GM03348 (cell line): ENCODE data around the gene CCDC120.

Source experiments
- DNase-seq: peaks from one replicate; pipeline ENCODE4 v3.0.0; 2012; ENCODE audit warnings: low spot score

CCDC120 gene

GRCh38 chrX:49058794-49059193 is at the start of gene CCDC120:
CCDC120 (plus strand) TSS chrX:49058999; CDS start chrX:49062042, 3,043 bp downstream.
- DNase-seq = no peak

- DNase-seq = no peak
These were observed 39.7 kb upstream of the CCDC120 start for GRCh38 chrX:49019050-49019449.

DNA sequence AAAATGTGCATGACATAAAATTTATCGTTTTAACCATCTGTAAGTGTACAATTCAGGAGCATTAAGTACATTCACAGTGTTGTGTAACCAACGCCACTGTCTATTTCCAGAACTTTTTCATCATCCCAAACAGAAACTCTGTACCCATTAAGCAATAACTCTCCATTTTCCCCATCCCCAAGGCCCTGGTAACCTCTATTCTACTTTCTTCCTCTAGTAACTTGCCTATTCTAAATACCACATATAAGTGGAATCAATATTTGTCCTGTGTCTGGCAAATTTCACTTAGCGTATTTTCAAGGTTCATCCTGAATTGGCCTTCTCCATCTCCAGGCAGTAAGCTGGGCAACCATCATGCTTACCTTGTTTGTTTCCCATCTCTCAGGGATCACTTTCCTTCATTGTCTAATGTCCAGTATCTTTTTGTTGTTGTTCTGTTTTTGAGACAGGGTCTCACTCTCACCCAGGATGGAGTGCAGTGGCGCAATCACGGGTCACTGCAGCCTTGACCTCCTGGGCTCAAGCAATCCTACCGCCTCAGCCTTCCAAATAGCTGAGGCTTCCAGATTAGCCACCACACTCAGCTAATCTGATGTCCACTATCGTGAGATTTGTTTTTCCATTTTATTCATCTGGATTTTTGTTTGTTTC is 39.1 kb upstream of the CCDC120 start:
- no peak for DNase-seq

- no peak for DNase-seq
These were observed 28.9 kb upstream of the CCDC120 start for GRCh38 chrX:49029876-49030275.

GRCh38 chrX:49030283-49030682 is 28.5 kb upstream of the CCDC120 start:
- no peak for DNase-seq

DNA sequence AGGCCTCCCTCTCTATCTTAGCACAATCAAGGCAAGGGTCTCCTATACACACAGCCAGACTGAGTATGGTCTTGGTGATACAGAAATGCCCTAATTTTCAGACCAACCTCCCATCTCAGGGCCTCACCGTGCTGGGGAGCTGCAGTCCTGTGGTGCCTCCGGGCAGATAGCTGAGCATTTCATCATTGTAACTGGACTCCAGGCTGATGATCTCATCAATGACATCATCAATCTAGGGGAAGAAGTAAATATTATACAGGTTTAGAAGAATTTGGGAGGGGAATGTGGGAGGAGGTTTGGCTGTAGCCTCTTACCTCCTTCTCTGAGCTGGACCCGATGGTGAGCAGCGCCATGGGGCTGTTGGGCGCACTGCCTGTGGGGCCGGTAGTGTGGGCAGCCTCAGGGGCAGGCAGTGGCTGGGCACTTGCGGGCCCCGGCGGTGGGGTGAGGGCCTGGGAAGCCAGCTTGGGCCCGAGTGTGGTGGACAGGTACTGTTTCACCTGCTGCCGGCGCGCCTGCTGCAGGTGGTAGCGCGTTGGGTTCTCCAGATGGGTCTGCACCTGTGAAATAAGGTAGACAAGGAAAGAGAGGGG is 20.8 kb upstream of the CCDC120 start:
- DNase-seq = no peak

- DNase-seq = peak; percentile 79
These were observed 19.0 kb upstream of the CCDC120 start for GRCh38 chrX:49039598-49040375.

- no peak for DNase-seq
These were observed 18.3 kb upstream of the CCDC120 start for GRCh38 chrX:49040376-49040955.

DNA sequence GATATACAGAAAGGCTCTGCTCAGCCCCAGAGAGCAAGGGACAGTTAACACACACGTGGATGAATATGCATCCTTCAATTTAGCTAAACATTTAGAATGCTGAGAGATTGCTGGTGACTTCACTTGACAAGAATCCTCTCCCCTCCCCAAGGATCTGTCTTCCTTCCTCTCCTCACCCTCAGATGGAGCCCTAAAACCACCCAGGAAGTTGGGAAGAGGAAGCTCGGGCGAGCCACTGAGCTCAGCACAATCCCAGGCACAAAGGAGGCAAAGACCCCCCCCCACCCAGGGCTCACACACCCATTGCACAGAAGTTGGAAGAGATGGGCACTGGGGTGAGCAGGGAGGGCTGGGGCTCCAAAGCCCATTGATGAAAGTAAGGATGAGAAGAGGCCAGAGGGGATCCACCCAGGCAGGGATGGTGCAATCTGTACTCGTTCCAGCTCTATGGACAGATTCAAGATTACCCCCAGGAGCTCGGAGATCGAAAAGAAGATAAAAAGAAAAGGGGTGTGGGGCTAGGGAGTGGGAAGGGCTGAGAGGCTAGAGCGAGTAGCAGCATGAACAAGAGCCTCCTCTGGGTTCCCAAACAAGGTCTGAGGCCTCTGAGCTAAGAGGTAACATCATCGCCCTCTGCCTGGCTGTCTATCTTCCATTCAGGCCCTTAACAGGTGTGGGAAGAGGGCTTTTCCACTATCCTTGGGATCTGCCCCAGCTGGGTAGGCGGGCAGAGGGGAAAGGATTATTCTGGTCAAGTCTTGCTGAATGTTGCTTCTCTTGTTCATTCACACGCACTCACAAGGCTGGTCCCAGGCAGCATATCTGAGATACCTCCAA is 16.8 kb upstream of the CCDC120 start:
- DNase-seq = peak; percentile 41

DNA sequence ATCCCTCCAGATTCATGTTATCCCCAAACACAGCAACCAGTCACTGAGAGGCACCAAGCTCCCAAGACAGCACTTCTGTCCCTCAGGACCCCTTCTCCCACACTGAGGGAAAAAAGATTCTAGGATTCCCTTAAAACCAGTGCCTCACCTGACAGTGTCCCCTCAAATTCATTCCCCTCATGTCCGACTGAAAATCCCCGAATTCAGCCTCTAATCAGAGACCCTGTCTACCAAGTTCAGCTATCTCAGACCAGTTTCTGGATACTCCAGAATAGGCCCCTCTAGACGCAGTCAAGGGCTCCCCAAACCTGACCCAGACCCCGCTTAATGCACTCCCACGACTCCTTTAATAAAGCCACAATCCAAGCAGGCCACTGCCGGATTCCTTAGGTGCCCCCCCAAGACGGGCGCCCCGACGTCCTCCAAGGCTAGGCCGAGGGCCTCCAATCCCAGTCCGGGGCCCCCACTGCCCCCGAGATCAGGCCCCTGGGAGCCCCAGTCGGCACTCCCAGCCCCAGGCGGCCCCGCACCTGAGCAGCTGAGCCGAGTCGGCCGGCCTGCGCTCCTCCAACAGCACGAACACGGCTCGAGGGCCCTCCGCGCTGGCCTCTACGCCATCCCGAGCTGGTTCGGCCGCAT is 16.1 kb upstream of the CCDC120 start:
- no peak for DNase-seq

DNA sequence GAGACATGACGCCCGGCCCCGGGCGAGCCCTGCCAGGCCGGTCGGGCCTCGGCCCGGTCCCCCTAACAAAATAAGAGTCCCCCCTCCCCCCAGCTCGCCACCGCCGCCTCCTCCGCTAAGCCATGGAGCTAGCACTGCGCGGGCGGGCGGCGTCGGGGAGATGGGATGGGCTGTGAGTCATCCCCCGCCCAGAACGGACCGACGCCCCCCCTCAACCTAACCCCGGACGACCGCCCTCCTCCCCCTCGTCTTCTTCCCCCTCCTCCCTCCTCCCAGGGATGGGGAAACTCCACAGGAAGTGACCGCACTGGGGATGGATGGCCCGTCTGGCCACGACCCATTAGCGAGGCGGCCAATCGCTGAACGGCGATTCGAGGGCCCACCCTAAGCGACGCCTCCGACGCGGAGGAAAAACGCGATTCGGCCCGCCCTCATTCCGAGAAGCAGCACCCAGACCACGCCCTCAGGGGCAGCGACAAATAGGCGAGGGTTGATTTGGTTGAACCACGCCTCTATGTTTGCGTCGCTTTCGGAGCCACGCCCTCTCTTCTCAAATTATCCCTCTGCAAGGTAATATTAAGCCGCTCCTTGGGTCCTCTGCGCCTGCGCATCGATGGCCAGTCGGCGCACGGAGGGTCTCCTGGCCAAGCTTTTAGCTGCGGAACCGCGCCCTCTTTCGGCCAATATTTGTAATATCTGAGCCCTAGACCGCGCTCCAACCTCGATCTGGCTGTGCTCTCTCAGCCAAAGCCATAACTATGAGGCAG is 15.4 kb upstream of the CCDC120 start, which contains the start of gene TFE3:
TSS of gene TFE3 (minus strand) at position 138 of the 767 bp plus-strand sequence. CDS start at position 7, 131 bp downstream.
- peak; percentile 94 for DNase-seq

DNA sequence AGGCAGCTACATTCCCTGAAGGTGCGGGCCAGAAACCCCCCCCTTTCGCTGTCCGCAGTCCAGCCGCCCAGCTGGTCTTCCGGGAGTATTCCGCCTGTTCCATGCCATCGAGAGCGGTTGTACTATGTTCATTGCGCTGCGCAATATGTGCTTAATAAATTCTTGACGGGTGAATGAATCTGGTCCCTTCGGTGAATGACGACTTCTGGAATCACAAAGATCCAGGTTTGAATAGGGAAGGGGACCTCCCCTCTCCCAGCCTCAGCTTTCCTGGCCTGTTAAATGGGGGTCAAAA is 14.9 kb upstream of the CCDC120 start:
- DNase-seq = no peak

- peak; percentile 75 for DNase-seq
These were observed 5.4 kb upstream of the CCDC120 start for GRCh38 chrX:49053223-49054072.

- no peak for DNase-seq
These were observed 4.6 kb upstream of the CCDC120 start for GRCh38 chrX:49054073-49054762.

- no peak for DNase-seq
These were observed 402 bp downstream of the CCDC120 start for GRCh38 chrX:49059201-49059600.

GRCh38 chrX:49059681-49060085 is 884 bp downstream of the CCDC120 start:
- no peak for DNase-seq

DNA sequence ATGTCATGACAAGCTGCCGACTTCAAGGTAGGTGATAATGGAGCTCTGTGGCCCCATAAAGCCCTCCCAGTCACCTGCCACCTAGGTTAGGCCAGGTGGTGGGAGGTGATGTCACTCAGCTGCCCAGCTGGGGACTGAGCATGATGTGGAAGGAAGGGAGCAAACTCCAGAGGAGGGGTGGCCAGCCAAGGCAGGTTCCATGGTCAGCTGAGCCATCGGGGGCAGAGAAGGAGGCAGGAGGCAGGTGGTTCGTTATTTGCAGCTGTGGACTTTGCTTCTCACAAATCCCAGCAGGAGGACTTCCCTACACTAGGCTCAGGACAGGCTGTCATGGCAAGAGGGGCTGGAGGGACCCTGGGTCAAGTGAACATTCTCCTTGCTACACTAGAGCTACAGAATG is 2.1 kb downstream of the CCDC120 start:
- no peak for DNase-seq

DNA sequence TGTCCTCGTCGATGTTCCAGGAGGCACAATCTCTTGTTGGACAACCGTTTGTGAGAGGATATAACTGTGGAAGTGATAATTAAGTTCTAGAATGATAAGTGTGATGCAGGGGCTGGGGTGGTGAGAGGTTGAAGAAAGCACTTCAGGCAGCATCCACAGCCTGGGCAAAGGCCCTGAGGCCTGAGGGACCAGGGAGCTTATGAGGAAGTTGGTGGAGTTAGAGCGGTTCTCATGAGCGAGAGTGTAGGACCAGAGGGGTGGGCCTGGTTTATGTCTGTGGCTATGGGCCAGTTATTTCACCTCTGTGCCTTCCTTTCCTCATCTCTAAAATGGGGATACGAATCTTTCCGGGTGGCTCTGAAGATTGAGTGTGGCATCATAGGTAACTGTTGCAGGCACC is 2.7 kb downstream of the CCDC120 start:
- DNase-seq = no peak

GRCh38 chrX:49061916-49062315 is 3.1 kb downstream of the CCDC120 start:
- DNase-seq = no peak
